ENCODE data around the gene MT2A. TPM values are rescaled to one million over a fixed set of nuclear protein-coding genes. Genes with fewer than 3 reads are reported as not detected.

The MT2A gene
- total and polyA plus RNA-seq, 7 donors: 37.5 to 968 (median 161) TPM

- 39 to 71% methylated on average over 3 of the region's 3 CpGs for WGBS, 2 donors
- Histone ChIP-seq H3K9me3 (no peaks in the 10 kb centered on the region), H3K4me1 (no peaks in the 10 kb centered on the region), H3K27ac (no peak overlapping the region), H3K4me3 (no peak overlapping the region), H3K36me3 (no peaks in the 10 kb centered on the region), H3K27me3 (peaks cover 0 to 55% (median 23%) of the 10 kb centered on the region in 3 donors)
- TF ChIP-seq EP300 (IDR thresholded peaks at IDR 0.05): no peak
- TF ChIP-seq CTCF (IDR thresholded peaks at IDR 0.05): no peak
- TF ChIP-seq POLR2AphosphoS5 (IDR thresholded peaks at IDR 0.05): no peak
- no peak for TF ChIP-seq POLR2A (IDR thresholded peaks at IDR 0.05)
- no peak for DNase-seq
- intact Hi-C loops (cut with DNase I): no loop called here
Observed at GRCh38 chr16:56649820-56650219, 41.4 kb downstream of the MT2A start.

GRCh38 chr16:56651586-56651985 lies 43.2 kb downstream of the MT2A start, which contains the start of gene MT1B:
Gene MT1B, plus strand, starts transcription at chr16:56651886. Its CDS starts 68 bp downstream, at chr16:56651954.
- H3K36me3 ChIP-seq: no peaks in the 10 kb centered on the region
- H3K27me3 ChIP-seq: peaks cover 0 to 40% (median 23%) of the 10 kb centered on the region in 3 donors
- H3K9me3 ChIP-seq: no peaks in the 10 kb centered on the region
- no peak for DNase-seq
- H3K4me3 ChIP-seq: no peak within 1 kb of the TSS
- WGBS, 2 donors: 77 to 80% methylated on average over 7 of the region's 7 CpGs
- intact Hi-C loops (cut with DNase I): no loop called here
- no peaks in the 10 kb centered on the region for H3K4me1 ChIP-seq
- H3K27ac ChIP-seq: no peak within 1 kb of the TSS
- TF ChIP-seq POLR2AphosphoS5 (IDR thresholded peaks at IDR 0.05) (no peak), POLR2A (IDR thresholded peaks at IDR 0.05) (no peak), CTCF (IDR thresholded peaks at IDR 0.05) (no peak), EP300 (IDR thresholded peaks at IDR 0.05) (no peak)

GRCh38 chr16:56652600-56652999 lies 44.2 kb downstream of the MT2A start:
- WGBS, 2 donors: 52 to 64% methylated on average over 1 of the region's 1 CpG
- H3K27ac ChIP-seq: no peak overlapping the region
- H3K4me3 ChIP-seq: no peak overlapping the region
- intact Hi-C loops (cut with DNase I): no loop called here
- peaks cover 0 to 5% (median 3%) of the 10 kb centered on the region in 4 donors for H3K4me1 ChIP-seq
- peaks cover 0 to 38% (median 15%) of the 10 kb centered on the region in 3 donors for H3K27me3 ChIP-seq
- H3K9me3 ChIP-seq: no peaks in the 10 kb centered on the region
- TF ChIP-seq POLR2A (IDR thresholded peaks at IDR 0.05): no peak
- TF ChIP-seq POLR2AphosphoS5 (IDR thresholded peaks at IDR 0.05): no peak
- no peak for TF ChIP-seq EP300 (IDR thresholded peaks at IDR 0.05)
- H3K36me3 ChIP-seq: no peaks in the 10 kb centered on the region
- no peak for DNase-seq

DNA sequence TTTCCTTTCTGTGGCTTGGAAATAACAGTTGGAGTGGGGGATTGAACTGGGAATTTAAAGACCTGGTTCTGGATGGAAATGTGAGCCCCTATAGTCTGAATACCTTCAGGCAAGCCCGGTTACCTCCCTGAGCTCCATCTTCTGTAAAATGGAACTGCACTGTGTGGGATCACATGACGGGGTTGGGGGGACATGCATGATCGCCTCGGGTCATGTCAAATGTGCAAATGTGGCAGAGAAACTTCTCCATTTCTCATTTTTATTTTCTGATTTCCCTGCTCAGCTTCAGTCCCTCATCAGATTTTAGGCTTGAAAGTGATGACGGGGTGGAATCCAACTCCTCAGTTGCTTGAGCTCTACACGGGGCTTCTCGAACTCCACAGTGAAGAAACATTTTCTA lies 44.8 kb downstream of the MT2A start:
- intact Hi-C loops (cut with DNase I): no loop called here
- H3K27ac ChIP-seq: no peak overlapping the region
- no peak for DNase-seq
- no peak for TF ChIP-seq POLR2AphosphoS5 (IDR thresholded peaks at IDR 0.05)
- no peak for TF ChIP-seq POLR2A (IDR thresholded peaks at IDR 0.05)
- TF ChIP-seq CTCF (IDR thresholded peaks at IDR 0.05): no peak
- TF ChIP-seq EP300 (IDR thresholded peaks at IDR 0.05): no peak
- H3K9me3 ChIP-seq: no peaks in the 10 kb centered on the region
- no peaks in the 10 kb centered on the region for H3K36me3 ChIP-seq
- H3K27me3 ChIP-seq: peaks cover 0 to 38% (median 9%) of the 10 kb centered on the region in 3 donors
- 89 to 90% methylated on average over 7 of the region's 7 CpGs for WGBS, 2 donors
- peaks cover 0 to 11% (median 8%) of the 10 kb centered on the region in 4 donors for H3K4me1 ChIP-seq
- H3K4me3 ChIP-seq: no peak overlapping the region

DNA sequence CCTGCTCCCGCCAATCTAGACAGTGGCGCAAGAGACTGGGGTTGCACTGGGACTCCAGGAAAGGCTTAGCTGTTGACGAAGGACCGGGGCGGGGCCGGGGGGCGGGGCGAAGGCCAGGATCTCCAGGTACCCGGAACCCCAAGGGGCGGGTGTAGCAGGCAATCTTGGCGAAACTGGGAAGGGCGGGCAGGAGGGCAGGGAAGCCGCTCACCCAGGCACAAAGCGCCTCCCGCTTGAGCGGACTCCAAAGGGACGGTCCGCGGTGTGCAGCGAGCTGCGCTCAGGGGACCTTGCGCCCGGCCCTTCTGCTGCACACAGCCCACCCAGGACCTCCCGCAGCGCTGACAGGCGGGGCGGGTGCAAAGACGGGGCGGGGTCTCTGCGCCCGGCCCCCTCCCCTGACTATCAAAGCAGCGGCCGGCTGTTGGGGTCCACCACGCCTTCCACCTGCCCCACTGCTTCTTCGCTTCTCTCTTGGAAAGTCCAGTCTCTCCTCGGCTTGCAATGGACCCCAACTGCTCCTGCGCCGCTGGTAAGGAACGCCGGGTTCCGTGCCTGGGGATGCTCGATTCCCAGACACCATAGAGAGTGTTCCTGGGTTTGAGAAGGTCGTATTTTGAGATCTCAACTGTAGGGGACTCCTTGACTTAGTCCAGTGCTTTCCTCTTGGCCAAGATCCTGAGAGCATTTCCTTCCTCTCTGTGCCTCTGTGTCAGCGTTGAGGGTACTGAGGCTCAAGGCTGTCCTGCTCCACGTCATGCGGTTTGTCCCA lies 49.4 kb downstream of the MT2A start, which contains the start of gene MT1F:
TSS of gene MT1F (plus strand) at position 405 of the 772 bp plus-strand sequence. CDS start at position 505, 100 bp downstream.
- peak; percentile 85 for DNase-seq
- Histone ChIP-seq H3K36me3 (no peaks in the 10 kb centered on the region), H3K27ac (peak within 1 kb of the TSS in 2 of 4 donors; percentile 45 to 49), H3K4me1 (peaks cover 0 to 19% (median 11%) of the 10 kb centered on the region in 4 donors), H3K4me3 (peak within 1 kb of the TSS; percentile 34 to 50 (median 40)), H3K27me3 (peaks cover under 1 to 61% (median 23%) of the 10 kb centered on the region in 3 donors), H3K9me3 (no peaks in the 10 kb centered on the region)
- 1% methylated on average over 46 of the region's 46 CpGs for WGBS, 2 donors
- no peak for TF ChIP-seq EP300 (IDR thresholded peaks at IDR 0.05)
- TF ChIP-seq POLR2A (IDR thresholded peaks at IDR 0.05): peak in 1 of 2 donors; percentile 50
- TF ChIP-seq POLR2AphosphoS5 (IDR thresholded peaks at IDR 0.05): peak in 2 of 4 donors; percentile 20 to 35
- intact Hi-C loops (cut with DNase I): no loop called here

Data from sigmoid colon (tissue), 7 donors.